HL-60 (cell line): ENCODE measurements around the gene PAPPA2.

Experiments
- CTCF ChIP-seq: IDR thresholded peaks from one replicate; pipeline ENCODE4 v1.5.1; 2011; ENCODE audit warnings: low read length, control low read depth, inconsistent platforms; ENCODE audit not compliant: insufficient read depth
- POLR2AphosphoS5 ChIP-seq: IDR thresholded peaks from 2 replicates; pipeline ENCODE4 v1.6.1; 2012; ENCODE audit warnings: low read depth

DNA sequence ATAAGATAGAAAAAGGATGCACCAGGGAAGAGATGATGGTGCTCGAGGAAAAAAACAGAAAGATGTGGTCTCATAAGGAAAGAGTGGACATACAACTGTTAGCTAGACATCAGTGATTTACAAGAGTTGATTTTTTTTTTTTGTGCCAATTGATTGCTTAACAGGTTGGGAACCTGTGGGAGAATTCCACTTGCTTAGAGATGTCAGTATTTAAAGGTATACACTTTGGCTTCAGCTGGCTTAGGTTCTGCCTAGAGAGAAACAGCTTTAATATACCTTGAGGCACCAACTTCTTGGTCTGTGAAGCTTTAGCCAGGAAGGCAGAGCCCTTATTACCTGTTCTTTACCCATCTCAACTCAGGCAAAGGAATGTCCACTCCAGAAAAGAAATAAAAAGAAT, 303.8 kb downstream of the PAPPA2 start:
- TF ChIP-seq CTCF: no peak
- TF ChIP-seq POLR2AphosphoS5: no peak
